Endothelial cell of umbilical vein (primary cell): ENCODE results near the gene FLT1. TPM values are rescaled to one million over a fixed set of nuclear protein-coding genes. Genes with fewer than 3 reads are reported as not detected.

Experiments used
- BruUV-seq: library from RNA; stranded (reverse); fragments of 400-500 nt; replicated peaks from 2 replicates; lab custom pipeline; 2021; lab: Mats Ljungman, UMichigan
- CTCF ChIA-PET: fragments of 300-600, 350-600 bp; sonication (Branson Sonifier 250); formaldehyde crosslinking; loops from one replicate; lab custom pipeline; 2021; ENCODE audit warnings: antibody characterized with exemption, inconsistent platforms; lab: Charles Lee
- POLR2A ChIA-PET: fragments of 300-600, 350-600 bp; sonication (Branson Sonifier 250); formaldehyde crosslinking; loops from one replicate; lab custom pipeline; 2021; ENCODE audit warnings: antibody characterized with exemption, inconsistent platforms; lab: Charles Lee
- DNase-seq: peaks from one replicate; pipeline ENCODE4 v3.0.0-alpha.2; 2011; ENCODE audit warnings: low read depth, low spot score
- FAIRE-seq: peaks from 2 replicates; lab custom pipeline; 2011; peaks lifted over from hg19 to GRCh38; lab: Jason Lieb, UNC
- H2AFZ ChIP-seq: 2 replicates; pipeline ENCODE4 v1.6.0; 2012; ENCODE audit warnings: low read depth, low read length, control low read depth, inconsistent platforms
- H3K27ac ChIP-seq: 2 replicates; pipeline ENCODE4 v1.5.1; 2011; ENCODE audit warnings: low read depth, mild to moderate bottlenecking, control low read depth, low read length, moderate library complexity; ENCODE audit not compliant: insufficient read depth
- H3K27me3 ChIP-seq, 2 experiments: 2 replicates each; pipeline versions ENCODE4 v1.6.0 to v1.6.1; 2011; ENCODE audit warnings: low read length in 2 of 2, mixed read lengths in 1 of 2; ENCODE audit not compliant: control insufficient read depth in 2 of 2, insufficient read depth in 2 of 2
- H3K36me3 ChIP-seq, 2 experiments: 2 replicates in 1 of 2; 3 replicates in 1 of 2; pipeline ENCODE4 v1.5.1; 2011; ENCODE audit warnings: low read length in 2 of 2, mild to moderate bottlenecking in 1 of 2, moderate library complexity in 1 of 2; ENCODE audit not compliant: control insufficient read depth in 2 of 2, insufficient read depth in 2 of 2; ENCODE audit errors: extremely low read depth in 1 of 2
- H3K4me1 ChIP-seq: 3 replicates; pipeline ENCODE4 v1.5.1; 2011; ENCODE audit warnings: mild to moderate bottlenecking, low read length; ENCODE audit not compliant: control insufficient read depth, insufficient read depth; ENCODE audit errors: extremely low read depth
- H3K4me2 ChIP-seq: 2 replicates; pipeline ENCODE4 v1.6.1; 2011; ENCODE audit warnings: low read length, control low read depth, mixed read lengths; ENCODE audit not compliant: insufficient read depth
- H3K4me3 ChIP-seq, 3 experiments: fragments of 200-600 bp in 1 of 3; sonication (generic), shearing (Covaris generic) in 1 of 3; replicated peaks in 1 of 3; 2 replicates each; pipeline ENCODE4 v1.5.1; 2011 to 2016; ENCODE audit warnings: control low read depth in 3 of 3, low read length in 3 of 3, mild to moderate bottlenecking in 2 of 3, inconsistent platforms in 1 of 3, low read depth in 1 of 3, moderate library complexity in 1 of 3; ENCODE audit not compliant: insufficient read depth in 1 of 3
- H3K79me2 ChIP-seq: 2 replicates; pipeline ENCODE4 v1.6.0; 2012; ENCODE audit warnings: low read length, inconsistent platforms; ENCODE audit not compliant: control insufficient read depth, insufficient read depth
- H3K9ac ChIP-seq: replicated peaks from 2 replicates; pipeline ENCODE3; 2011; ENCODE audit warnings: low read length, control low read depth; ENCODE audit not compliant: insufficient read depth; ENCODE audit errors: extremely low read depth
- H3K9me1 ChIP-seq: replicated peaks from 3 replicates; pipeline ENCODE4 v1.6.0; 2011; ENCODE audit warnings: mild to moderate bottlenecking, low read length; ENCODE audit not compliant: control insufficient read depth, insufficient read depth; ENCODE audit errors: extremely low read depth
- H3K9me3 ChIP-seq: replicated peaks from 2 replicates; pipeline ENCODE4 v1.5.1; 2012; ENCODE audit warnings: low read length, inconsistent platforms; ENCODE audit not compliant: control insufficient read depth, insufficient read depth
- H4K20me1 ChIP-seq: replicated peaks from 2 replicates; pipeline ENCODE3; 2011; ENCODE audit warnings: mild to moderate bottlenecking, low read length; ENCODE audit not compliant: control insufficient read depth, insufficient read depth; ENCODE audit errors: extremely low read depth
- CTCF ChIP-seq, 2 donors: IDR thresholded peaks; 1 replicate in 1 of 2; 2 replicates in 1 of 2; pipeline ENCODE4 v1.5.1; 2011; ENCODE audit warnings: low read length in 2 of 2, mild to moderate bottlenecking in 2 of 2, moderate library complexity in 2 of 2, control low read depth in 1 of 2, inconsistent platforms in 1 of 2, low read depth in 1 of 2; ENCODE audit not compliant: insufficient read depth in 1 of 2; ENCODE audit errors: extremely low read depth in 1 of 2
- FOS ChIP-seq: IDR thresholded peaks from 2 replicates; pipeline ENCODE4 v1.6.1; 2011; ENCODE audit warnings: mild to moderate bottlenecking, low read length, moderate library complexity, borderline replicate concordance; ENCODE audit not compliant: insufficient read depth
- GATA2 ChIP-seq: IDR thresholded peaks from 2 replicates; pipeline ENCODE4 v1.7.0; 2011; ENCODE audit warnings: low read depth, mild to moderate bottlenecking, moderate library complexity, mixed read lengths, low read length; ENCODE audit not compliant: insufficient read length, insufficient read depth
- JUN ChIP-seq: IDR thresholded peaks from 2 replicates; pipeline ENCODE4 v1.6.1; 2011; ENCODE audit warnings: borderline replicate concordance, low read depth; ENCODE audit not compliant: insufficient read length, insufficient read depth
- MYC ChIP-seq: IDR thresholded peaks from one replicate; pipeline ENCODE4 v1.6.1; 2011; ENCODE audit warnings: mild to moderate bottlenecking, low read depth, low read length
- POLR2A ChIP-seq: IDR thresholded peaks from 2 replicates; pipeline ENCODE4 v1.6.1; 2012; ENCODE audit warnings: low read depth, mild to moderate bottlenecking, control low read depth, low read length
- POLR2AphosphoS5 ChIP-seq: IDR thresholded peaks from 2 replicates; pipeline ENCODE4 v1.6.1; 2012; ENCODE audit warnings: low read depth, mild to moderate bottlenecking, control low read depth, low read length, moderate library complexity; ENCODE audit not compliant: insufficient read depth
- dilution Hi-C: fragments of 300-500 bp; cut with MboI; formaldehyde crosslinking; loops from one replicate; pipeline ENCODE4 v1.15.0; 2019; ENCODE audit warnings: low sequenced_read_pairs; ENCODE audit not compliant: extremely low pct_ligation_motif_present
- intact Hi-C: fragments of 100-400 bp; cut with micrococcal nuclease; formaldehyde crosslinking; loops from one replicate; pipeline ENCODE4 v1.10.0; 2022
- polyA plus RNA-seq, 4 experiments: library from polyadenylated mRNA; depleted of rRNA in 3 of 4; stranded (reverse) in 3 of 4; unstranded in 1 of 4; fragments of >200 nt; gene quantifications; 2 replicates each; pipeline versions ENCODE4 v1.2.1 to v1.2.3, GENCODE V29; 2011 to 2012; ENCODE audit warnings: missing spikeins in 1 of 4
- total RNA-seq: library from RNA; stranded (reverse); gene quantifications from 2 replicates; pipeline ENCODE4 v1.2.3, GENCODE V29; 2021
- TF ChIP-seq, protein P1 (sequence below): IDR thresholded peaks from 2 replicates; pipeline ENCODE4 v1.6.1; 2011; ENCODE audit not compliant: insufficient read depth, insufficient read length

FLT1 gene
- total and polyA plus RNA-seq, 2 donors (not counting 3 experiments of a cell fraction or from before 2014, with no cell fraction given): 16.0 to 104 TPM

DNA sequence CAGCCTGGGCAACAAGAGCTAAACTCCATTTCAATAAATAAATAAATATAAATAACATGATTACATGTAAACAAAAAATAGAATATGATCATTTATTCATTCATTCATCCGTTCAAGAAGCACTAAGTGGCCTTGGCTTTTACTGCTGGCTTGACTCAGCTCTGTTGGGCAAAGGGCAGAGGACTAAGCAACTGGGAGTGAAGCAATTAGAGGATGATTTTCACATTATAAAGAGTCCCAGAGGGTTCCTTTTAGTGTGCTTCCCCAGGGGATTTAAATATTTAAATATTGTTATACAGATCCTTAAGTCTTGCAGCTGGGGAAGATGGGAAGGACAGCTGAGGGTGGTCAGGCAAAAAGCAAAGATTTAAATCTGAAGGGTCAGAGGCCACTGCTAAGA lies 34.9 kb upstream of the FLT1 start:
- POLR2A ChIA-PET: no interaction called here

More for the DNA sequence above, 34.9 kb upstream of the FLT1 start:
- no peaks in the 10 kb centered on the region for H3K27me3 ChIP-seq
- no peaks in the 10 kb centered on the region for H3K36me3 ChIP-seq
- no peak overlapping the region for H3K4me3 ChIP-seq
- CTCF ChIA-PET: interaction anchor here (1.4 to 2.5 kb wide), 2 partner anchors 205 to 267 kb away, joined by 4 to 10 read pairs; no protein-coding TSS in a partner anchor
- no peak overlapping the region for H2AFZ ChIP-seq
- DNase-seq: no peak
- FAIRE-seq: no peak
- H4K20me1 ChIP-seq: no peaks in the 10 kb centered on the region
- dilution Hi-C loops: no loop called here
- H3K4me1 ChIP-seq: peaks cover 14% of the 10 kb centered on the region
- H3K4me2 ChIP-seq: no peak overlapping the region
- no peak for TF ChIP-seq POLR2AphosphoS5
- TF ChIP-seq, protein P1, sequence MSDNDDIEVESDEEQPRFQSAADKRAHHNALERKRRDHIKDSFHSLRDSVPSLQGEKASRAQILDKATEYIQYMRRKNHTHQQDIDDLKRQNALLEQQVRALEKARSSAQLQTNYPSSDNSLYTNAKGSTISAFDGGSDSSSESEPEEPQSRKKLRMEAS: no peak
- TF ChIP-seq GATA2: no peak
- TF ChIP-seq POLR2A: no peak
- no peak for TF ChIP-seq CTCF (IDR thresholded peaks at IDR 0.05; ENCODE audit: extremely low read depth in 1 of 2, insufficient read depth in 1 of 2, low read depth in 1 of 2, low read length in 2 of 2)
- no peak for TF ChIP-seq FOS
- TF ChIP-seq JUN: no peak
- no peak for TF ChIP-seq MYC
- H3K9me3 ChIP-seq: no peaks in the 10 kb centered on the region
- H3K27ac ChIP-seq: no peak overlapping the region
- H3K79me2 ChIP-seq: no peaks in the 10 kb centered on the region
- H3K9ac ChIP-seq: no peak overlapping the region
- no TSS peak for BruUV-seq
- no peaks in the 10 kb centered on the region for H3K9me1 ChIP-seq
- intact Hi-C loops: loop anchor here (2.0 to 5.0 kb wide), 3 partner anchors 63 to 129 kb away; partner anchors contain the start of gene POMP
